ENCODE data around the gene PRR5.

PRR5 gene

DNA sequence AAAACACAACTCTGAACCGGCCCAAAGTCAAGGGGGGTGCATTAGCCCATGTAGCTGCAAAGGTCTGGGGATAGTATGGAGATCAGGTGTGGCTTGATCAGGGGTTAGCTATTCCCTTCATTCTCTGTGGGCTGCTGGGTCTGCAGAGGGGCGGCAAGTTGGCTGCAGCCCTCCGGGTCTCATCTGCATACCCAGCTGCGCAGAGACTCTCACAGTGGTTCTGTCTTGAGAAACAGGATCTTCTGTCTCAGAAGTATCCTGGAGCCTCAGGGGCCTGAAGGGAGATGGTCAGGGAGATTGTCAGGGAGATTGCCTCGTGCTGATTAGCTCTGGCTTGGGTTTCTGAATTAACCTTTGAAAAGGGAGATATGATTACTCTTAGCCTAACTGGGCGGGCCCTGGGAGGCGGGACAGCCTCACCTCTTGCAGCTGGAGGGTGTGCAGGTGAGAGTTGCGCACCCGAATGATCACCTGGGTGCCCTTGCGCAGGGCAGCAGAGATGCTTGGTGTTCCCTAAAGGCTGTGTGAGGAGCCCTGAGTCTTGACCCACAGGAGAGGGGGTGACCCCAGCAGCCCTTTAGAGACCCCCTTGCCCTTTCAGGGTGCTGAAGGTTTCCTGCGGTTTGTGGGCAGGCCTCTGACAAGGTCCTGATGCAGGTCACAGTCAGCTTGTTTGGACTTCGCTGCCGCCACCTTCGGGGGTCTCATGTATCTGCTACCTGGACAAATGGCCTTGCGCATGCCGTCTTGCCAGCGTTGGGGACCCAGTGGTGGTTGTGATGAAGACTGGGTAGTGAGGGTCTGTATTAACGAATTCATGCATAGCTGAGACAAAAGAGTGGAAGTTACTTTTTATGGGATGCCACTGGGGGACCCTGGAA lies 57.7 kb downstream of the PRR5 start:
- Histone ChIP-seq H3K27me3 (peaks cover 16% of the 10 kb centered on the region), H3K4me3 (no peak overlapping the region), H3K4me1 (peaks cover 7% of the 10 kb centered on the region), H3K36me3 (no peaks in the 10 kb centered on the region), H4K20me1 (peaks cover 14% of the 10 kb centered on the region; the same call in 1 of the 2 replicates), H3K9me3 (peaks cover 5% of the 10 kb centered on the region), H3K27ac (no peak overlapping the region), H3K4me2 (no peak overlapping the region), H3K9ac (no peak overlapping the region)
- TF ChIP-seq Cebpa-rat (IDR thresholded peaks at IDR 0.05) = no peak

GRCh38 chr22:44760476-44760875 lies 58.5 kb downstream of the PRR5 start:
- 0 out of 2 replicates have a peak, but pooled peaks cover 6% of the 10 kb centered on the region for H4K20me1 ChIP-seq
- peaks cover 8% of the 10 kb centered on the region for H3K27me3 ChIP-seq
- no peak overlapping the region for H3K4me2 ChIP-seq
- no peak overlapping the region for H3K9ac ChIP-seq
- no peaks in the 10 kb centered on the region for H3K36me3 ChIP-seq
- peaks cover 15% of the 10 kb centered on the region for H3K4me1 ChIP-seq
- no peak for TF ChIP-seq Cebpa-rat (IDR thresholded peaks at IDR 0.05)
- H3K27ac ChIP-seq = no peak overlapping the region
- H3K9me3 ChIP-seq = peaks cover 5% of the 10 kb centered on the region
- no peak overlapping the region for H3K4me3 ChIP-seq

GRCh38 chr22:44761025-44761424 lies 59.0 kb downstream of the PRR5 start:
- Histone ChIP-seq H3K4me1 (peaks cover 20% of the 10 kb centered on the region), H4K20me1 (0 out of 2 replicates have a peak, but pooled peaks cover under 1% of the 10 kb centered on the region)

DNA sequence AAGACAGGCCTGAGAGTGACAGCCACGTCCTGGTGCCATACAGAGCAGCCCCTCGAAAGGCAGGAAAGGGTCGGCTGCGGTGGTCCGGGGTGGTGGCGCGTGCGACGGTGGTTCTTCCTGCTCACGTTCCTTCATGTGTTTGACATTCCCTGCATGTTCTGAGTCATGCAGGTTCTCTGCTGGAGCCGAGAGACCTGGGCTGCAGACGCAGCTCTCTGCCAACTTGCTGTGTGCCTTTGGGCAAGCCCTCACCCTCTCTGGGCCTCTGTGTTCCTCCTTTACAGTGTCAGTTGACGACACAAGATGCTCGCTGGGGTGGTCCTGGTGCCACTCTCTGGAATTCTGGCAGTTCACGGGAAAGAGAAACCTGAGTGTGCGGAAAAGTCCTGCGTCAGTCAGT lies 62.4 kb downstream of the PRR5 start:
- Histone ChIP-seq H3K27me3 (no peaks in the 10 kb centered on the region), H3K4me1 (peaks cover 24% of the 10 kb centered on the region), H3K36me3 (no peaks in the 10 kb centered on the region), H3K4me3 (no peak overlapping the region), H3K4me2 (peak overlapping the region; percentile 81), H4K20me1 (no peaks in the 10 kb centered on the region), H3K9me3 (peaks cover 5% of the 10 kb centered on the region), H3K27ac (0 out of 2 replicates have a peak overlapping the region, but pooled peaks have one; percentile 62), H3K9ac (no peak overlapping the region)
- no peak for TF ChIP-seq Cebpa-rat (IDR thresholded peaks at IDR 0.05)

More at GRCh38 chr22:44761025-44761424, 59.0 kb downstream of the PRR5 start:
- Histone ChIP-seq H3K9ac (no peak overlapping the region), H3K9me3 (peaks cover 5% of the 10 kb centered on the region), H3K4me3 (no peak overlapping the region), H3K27ac (no peak overlapping the region), H3K27me3 (peaks cover 3% of the 10 kb centered on the region), H3K36me3 (no peaks in the 10 kb centered on the region), H3K4me2 (no peak overlapping the region)
- TF ChIP-seq Cebpa-rat (IDR thresholded peaks at IDR 0.05) = no peak

- H3K27me3 ChIP-seq = no peaks in the 10 kb centered on the region
- no peak overlapping the region for H3K4me3 ChIP-seq
- peaks cover 5% of the 10 kb centered on the region for H3K9me3 ChIP-seq
- peak overlapping the region; percentile 62 for H3K27ac ChIP-seq
- no peak for TF ChIP-seq Cebpa-rat (IDR thresholded peaks at IDR 0.05)
- no peaks in the 10 kb centered on the region for H3K36me3 ChIP-seq
- peaks cover 24% of the 10 kb centered on the region for H3K4me1 ChIP-seq
- peak overlapping the region; percentile 81 for H3K4me2 ChIP-seq
- no peaks in the 10 kb centered on the region for H4K20me1 ChIP-seq
- H3K9ac ChIP-seq = peak overlapping the region; percentile 42; the same call in 1 of the 2 replicates
Measured at GRCh38 chr22:44764974-44765373, 63.0 kb downstream of the PRR5 start.

- peak overlapping the region; percentile 42; the same call in 1 of the 2 replicates for H3K9ac ChIP-seq
- no peak for TF ChIP-seq Cebpa-rat (IDR thresholded peaks at IDR 0.05)
- no peaks in the 10 kb centered on the region for H4K20me1 ChIP-seq
- no peak overlapping the region for H3K4me3 ChIP-seq
- H3K9me3 ChIP-seq = peaks cover 5% of the 10 kb centered on the region
- peak overlapping the region; percentile 62 for H3K27ac ChIP-seq
- peak overlapping the region; percentile 81 for H3K4me2 ChIP-seq
- peaks cover 24% of the 10 kb centered on the region for H3K4me1 ChIP-seq
- no peaks in the 10 kb centered on the region for H3K27me3 ChIP-seq
- no peaks in the 10 kb centered on the region for H3K36me3 ChIP-seq
Measured at GRCh38 chr22:44765571-44766285, 63.7 kb downstream of the PRR5 start.

DNA sequence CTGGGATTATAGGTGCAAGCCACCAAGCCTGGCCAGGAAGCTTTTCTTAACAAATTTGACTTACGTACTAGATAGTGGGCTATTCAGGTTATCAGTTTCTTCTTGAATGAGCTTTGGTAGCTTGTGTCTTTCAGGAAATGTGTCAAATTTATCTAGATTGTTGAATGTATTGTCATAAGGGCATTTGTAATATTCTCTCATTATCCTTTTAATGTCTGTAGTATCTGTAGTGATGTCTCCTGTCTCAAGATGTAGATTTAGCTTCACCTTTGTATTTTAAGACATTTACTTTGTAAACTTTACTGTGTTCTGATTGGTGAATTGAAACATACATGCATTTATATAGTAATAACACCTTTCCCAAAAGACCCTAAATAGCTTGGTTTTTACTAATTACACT lies 71.1 kb downstream of the PRR5 start:
- no peak for TF ChIP-seq Cebpa-rat (IDR thresholded peaks at IDR 0.05)
- Histone ChIP-seq H3K9me3 (peaks cover 15% of the 10 kb centered on the region), H3K4me3 (no peak overlapping the region), H4K20me1 (no peaks in the 10 kb centered on the region), H3K27me3 (no peaks in the 10 kb centered on the region), H3K4me1 (no peaks in the 10 kb centered on the region), H3K36me3 (no peaks in the 10 kb centered on the region), H3K27ac (no peak overlapping the region), H3K9ac (no peak overlapping the region), H3K4me2 (no peak overlapping the region)

DNA sequence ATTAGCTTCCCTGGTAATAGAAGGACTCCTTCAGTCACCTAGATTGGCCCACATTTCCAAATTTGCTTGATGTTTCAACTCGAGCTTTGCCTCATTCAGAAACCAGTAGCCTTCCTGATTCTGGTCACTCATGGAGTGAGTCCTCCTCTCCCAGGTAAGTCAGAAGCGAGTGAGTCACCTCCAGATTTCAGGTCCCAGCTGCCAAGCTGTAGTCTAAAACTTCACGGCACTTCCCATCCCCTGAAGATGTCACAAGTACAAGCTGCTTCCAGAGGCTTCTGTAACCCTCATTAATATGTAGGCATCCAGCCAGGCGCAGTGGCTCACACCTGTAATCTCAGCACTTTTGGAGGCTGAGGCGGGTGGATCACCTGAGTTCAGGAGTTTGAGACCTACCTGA lies 73.9 kb downstream of the PRR5 start:
- H3K4me1 ChIP-seq = no peaks in the 10 kb centered on the region
- H3K9me3 ChIP-seq = peaks cover 15% of the 10 kb centered on the region
- no peak overlapping the region for H3K27ac ChIP-seq
- H3K4me3 ChIP-seq = no peak overlapping the region
- H3K4me2 ChIP-seq = no peak overlapping the region
- no peaks in the 10 kb centered on the region for H3K36me3 ChIP-seq
- H4K20me1 ChIP-seq = no peaks in the 10 kb centered on the region
- TF ChIP-seq Cebpa-rat (IDR thresholded peaks at IDR 0.05) = no peak
- H3K27me3 ChIP-seq = no peaks in the 10 kb centered on the region
- H3K9ac ChIP-seq = no peak overlapping the region

GRCh38 chr22:44776605-44777363 lies 74.8 kb downstream of the PRR5 start:
- Histone ChIP-seq H3K27ac (no peak overlapping the region), H3K9ac (no peak overlapping the region), H4K20me1 (no peaks in the 10 kb centered on the region), H3K9me3 (peaks cover 15% of the 10 kb centered on the region), H3K36me3 (no peaks in the 10 kb centered on the region), H3K4me2 (no peak overlapping the region), H3K4me3 (no peak overlapping the region), H3K4me1 (no peaks in the 10 kb centered on the region), H3K27me3 (no peaks in the 10 kb centered on the region)
- no peak for TF ChIP-seq Cebpa-rat (IDR thresholded peaks at IDR 0.05)
